Raji (cell line): ENCODE results near the gene FAM13A.

Source experiments
- POLR2A ChIP-seq: IDR thresholded peaks from 2 replicates; pipeline ENCODE4 v1.6.1; 2011; ENCODE audit warnings: low read depth, low read length, control low read depth; ENCODE audit not compliant: insufficient read depth

Gene FAM13A

GRCh38 chr4:88981993-88982392, 75.0 kb downstream of the FAM13A start:
- no peak for TF ChIP-seq POLR2A

DNA sequence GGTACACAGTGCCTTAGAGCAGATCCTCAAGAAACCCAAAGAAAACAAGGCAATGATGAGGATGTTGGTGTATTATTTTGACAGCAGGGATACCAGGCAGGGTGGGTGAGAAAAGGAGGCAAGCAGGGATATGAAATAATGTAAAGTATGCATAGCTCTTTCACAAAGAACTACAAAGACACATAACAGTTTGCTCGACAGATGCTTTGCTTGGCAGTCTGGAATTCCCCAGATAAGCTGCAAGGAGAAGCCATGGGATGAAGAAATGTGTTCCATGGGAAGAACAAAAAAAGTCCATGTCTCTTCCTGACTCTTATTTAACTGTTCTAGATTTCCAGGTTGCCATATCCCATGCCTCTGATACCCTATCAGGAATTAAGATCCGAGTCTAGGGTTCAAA, 75.4 kb downstream of the FAM13A start:
- no peak for TF ChIP-seq POLR2A

GRCh38 chr4:88979276-88979675, 77.7 kb downstream of the FAM13A start:
- no peak for TF ChIP-seq POLR2A

DNA sequence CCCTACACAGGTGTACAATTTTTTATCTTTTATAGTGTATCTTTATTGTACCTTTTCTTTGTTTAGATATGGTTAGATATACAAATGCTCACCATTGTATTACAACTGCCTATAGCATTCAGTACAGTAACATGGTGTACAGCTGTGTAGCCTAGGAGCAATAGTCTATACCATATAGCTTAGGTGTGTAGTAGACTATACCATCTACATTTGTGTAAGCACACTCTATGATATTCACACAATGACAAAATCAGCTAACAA, 80.3 kb downstream of the FAM13A start:
- TF ChIP-seq POLR2A, result no peak

DNA sequence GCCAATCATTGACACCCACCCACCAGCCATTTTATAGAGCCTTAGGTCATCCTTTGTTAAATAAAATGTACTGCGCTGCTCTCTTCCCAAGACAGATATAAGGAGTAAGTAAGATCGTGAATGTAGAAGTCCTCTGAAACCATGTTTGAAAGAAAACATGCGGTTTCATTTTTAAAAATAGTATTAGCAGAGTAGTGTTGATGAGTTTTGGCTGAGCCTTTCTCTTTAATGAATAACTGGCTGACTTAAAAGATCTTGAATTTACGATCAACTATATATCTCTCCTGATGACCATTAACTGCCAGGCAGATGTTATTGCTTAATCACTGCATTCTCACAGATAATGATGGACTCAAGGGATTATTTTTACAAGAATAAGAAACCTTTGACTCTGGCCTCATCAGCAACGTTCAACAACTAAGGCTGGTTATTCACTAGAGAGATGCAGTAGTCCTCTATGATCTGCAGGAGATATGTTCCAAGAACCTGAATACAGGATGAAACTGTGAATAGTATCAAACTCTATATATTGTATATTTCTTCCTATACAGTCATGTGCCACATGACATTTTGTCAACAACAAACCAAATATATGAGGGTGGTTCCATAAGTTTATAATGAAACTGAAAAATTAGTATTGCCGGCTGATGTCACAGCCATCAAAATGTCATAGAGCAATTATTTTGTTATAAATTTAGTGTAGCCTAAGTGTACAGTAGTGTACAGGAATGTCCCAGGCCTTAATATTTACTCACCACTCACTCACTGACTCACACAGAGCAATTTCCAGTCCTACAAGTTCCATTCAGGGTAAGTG, 80.8 kb downstream of the FAM13A start:
- TF ChIP-seq POLR2A, result no peak

DNA sequence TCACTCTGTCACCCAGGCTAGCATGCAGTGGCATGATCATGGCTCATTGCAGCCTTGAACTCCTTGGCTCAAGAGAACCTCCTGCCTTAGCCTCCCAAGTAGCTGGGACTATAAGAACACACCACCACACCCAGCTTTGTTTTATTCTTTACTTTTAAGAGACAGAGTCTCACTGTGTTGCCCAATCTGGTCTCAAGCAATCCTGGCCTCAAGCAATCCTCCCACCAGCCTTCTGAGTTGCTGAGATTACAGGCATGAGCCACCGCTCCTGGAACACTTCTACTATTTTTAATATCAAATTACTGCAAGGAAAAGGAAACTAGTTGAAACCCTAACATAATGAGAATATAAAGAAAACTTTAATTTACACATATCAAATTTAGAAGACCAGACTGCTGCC, 85.4 kb downstream of the FAM13A start:
- TF ChIP-seq POLR2A, result no peak

GRCh38 chr4:88969746-88970145, 87.2 kb downstream of the FAM13A start:
- no peak for TF ChIP-seq POLR2A

DNA sequence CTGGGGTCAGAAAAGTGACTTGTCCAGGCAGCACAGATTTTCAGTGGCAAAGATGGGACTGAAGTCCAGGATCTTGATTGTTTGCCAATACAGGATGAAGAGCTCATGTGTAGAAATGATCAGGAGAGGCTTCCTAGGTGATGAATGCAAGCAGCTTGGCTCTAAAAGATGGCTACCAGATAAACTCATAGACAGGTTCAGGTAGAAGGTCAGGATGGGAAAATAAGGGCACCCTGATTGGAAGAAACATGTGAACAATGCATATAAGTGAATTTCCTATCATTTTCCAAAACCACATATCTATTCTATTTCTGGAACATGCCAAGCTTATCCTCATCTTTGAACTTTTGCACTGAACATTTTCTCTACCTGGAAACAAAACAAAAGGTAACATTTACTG, 87.7 kb downstream of the FAM13A start:
- TF ChIP-seq POLR2A, result no peak

DNA sequence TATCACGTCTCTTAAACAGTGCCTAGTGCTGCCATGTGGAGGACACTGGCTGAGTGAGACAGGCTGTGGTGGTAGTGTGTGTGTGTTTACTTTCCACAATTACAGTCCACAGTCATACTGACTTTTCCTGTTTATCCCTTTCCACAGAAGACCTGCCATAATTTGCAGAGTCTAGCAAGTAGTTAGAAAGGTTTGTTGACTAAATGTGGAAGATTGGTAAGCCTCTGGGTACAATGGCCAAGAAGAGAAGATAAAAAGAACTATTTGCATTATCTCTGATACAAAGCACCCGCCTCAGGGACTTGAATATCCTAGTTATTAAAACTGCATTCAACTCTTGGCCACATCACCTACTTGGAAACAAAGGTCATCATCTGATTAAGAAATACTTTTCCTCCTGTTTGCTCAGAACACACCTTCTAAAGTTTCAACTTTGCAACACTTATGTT, 89.1 kb downstream of the FAM13A start:
- no peak for TF ChIP-seq POLR2A

- TF ChIP-seq POLR2A, result no peak
Measured at GRCh38 chr4:88965053-88965452, 91.9 kb downstream of the FAM13A start.

DNA sequence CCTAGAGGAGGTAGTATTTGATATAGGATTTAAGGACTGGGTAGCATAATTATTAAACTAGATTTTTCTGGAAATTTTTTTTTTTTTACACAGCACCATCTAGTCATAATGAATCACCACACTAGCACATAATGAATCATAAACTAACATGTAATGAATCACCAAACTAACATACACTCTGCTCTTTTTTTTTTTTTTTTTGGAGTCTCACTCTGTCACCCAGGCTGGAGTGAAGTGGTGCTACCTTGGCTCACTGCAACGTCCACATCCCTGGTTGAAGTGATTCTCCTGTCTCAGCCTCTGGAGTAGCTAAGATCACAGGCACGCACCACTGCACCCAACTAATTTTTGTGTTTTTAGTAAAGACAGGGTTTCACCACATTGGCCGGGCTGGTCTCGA, 92.5 kb downstream of the FAM13A start:
- TF ChIP-seq POLR2A, result no peak

DNA sequence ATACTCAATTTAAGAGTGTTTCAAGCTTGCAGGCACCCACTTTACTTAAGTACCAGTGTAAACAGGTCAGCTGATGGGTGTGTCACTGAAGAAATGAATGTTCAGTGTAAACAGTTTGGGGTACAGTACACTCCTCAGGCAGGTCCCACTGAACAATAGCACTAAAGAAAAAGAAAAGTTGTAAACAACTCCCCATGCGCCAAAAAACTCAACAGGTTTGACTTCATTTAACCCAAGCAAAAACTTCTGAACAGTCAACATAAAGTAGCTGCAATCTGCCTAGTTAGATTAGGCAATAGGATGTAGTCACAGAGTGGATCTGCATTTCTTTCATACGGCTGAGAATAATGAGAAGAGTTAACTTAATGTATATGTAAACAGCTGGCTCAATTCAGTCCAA, 93.2 kb downstream of the FAM13A start:
- TF ChIP-seq POLR2A, result no peak

- TF ChIP-seq POLR2A, result no peak
Measured at GRCh38 chr4:88962396-88962795, 94.6 kb downstream of the FAM13A start.

DNA sequence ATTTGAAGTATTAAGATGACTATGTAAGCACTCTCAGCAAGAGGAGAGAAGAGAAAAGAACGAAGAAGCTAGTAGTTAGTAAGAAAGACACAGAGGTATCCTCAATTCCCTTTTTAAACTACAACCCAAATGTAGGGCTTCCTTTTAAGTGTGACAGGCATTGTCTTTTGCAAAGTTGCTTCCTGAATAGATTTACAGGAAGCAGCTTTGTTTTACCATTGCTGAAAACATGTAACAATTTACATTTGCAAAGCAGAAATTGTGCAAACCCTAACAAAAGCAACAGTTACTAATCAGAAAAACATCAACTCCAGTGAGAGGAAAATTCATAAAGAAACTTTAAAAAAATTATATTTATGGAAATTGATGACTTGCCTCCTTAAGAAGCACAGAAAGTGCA, 96.4 kb downstream of the FAM13A start:
- no peak for TF ChIP-seq POLR2A

- TF ChIP-seq POLR2A, result no peak
Measured at GRCh38 chr4:88958080-88958479, 98.9 kb downstream of the FAM13A start.

DNA sequence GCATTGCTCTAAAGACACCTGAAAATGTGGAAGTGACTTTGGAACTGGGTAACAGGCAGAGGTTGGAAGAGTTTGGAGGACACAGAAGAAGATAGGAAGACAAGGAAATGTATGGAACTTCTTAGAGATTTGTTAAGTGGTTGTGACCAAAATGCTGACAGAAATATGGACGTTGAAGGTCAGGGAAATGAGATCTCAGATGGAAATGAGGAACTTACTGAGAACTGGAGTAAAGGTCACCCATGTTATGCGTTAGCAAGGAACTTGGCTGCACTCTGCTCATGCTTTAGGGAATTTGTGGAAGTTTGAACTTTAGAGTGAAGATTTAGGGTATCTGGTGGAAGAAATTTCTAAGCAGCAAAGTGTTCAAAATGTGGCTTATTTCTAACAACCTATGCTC, 99.4 kb downstream of the FAM13A start:
- TF ChIP-seq POLR2A, result no peak
